DOHH2 (cell line): ENCODE results near the gene BDP1.
"Not testable (repeated sequence)": the region's sequence is repeated elsewhere in the genome, so short reads cannot be mapped to it uniquely, and the experiment has no call there.

Experiments
- H3F3A ChIP-seq: fragments of 200-600 bp; sonication (generic), shearing (Covaris generic); 2 replicates; pipeline ENCODE4 v1.6.0; 2016; ENCODE audit warnings: antibody characterized with exemption, mild to moderate bottlenecking; ENCODE audit not compliant: control insufficient read depth, insufficient read depth
- H3K27ac ChIP-seq: fragments of 200-600 bp; sonication (generic); 2 replicates; pipeline ENCODE4 v1.5.1; 2014; ENCODE audit warnings: low read depth, mild to moderate bottlenecking, low read length, moderate library complexity
- H3K27me3 ChIP-seq: fragments of 200-600 bp; sonication (generic); 2 replicates; pipeline ENCODE4 v1.6.1; 2014; ENCODE audit warnings: mild to moderate bottlenecking, low read length, mixed read lengths; ENCODE audit not compliant: control insufficient read depth
- H3K36me3 ChIP-seq: fragments of 200-600 bp; sonication (generic); 2 replicates; pipeline ENCODE4 v1.6.1; 2014; ENCODE audit warnings: mild to moderate bottlenecking, low read length, moderate library complexity, mixed read lengths; ENCODE audit not compliant: control insufficient read depth
- H3K4me1 ChIP-seq: fragments of 200-600 bp; sonication (generic); 2 replicates; pipeline ENCODE4 v1.6.1; 2014; ENCODE audit warnings: mild to moderate bottlenecking, low read length, mixed read lengths; ENCODE audit not compliant: control insufficient read depth
- H3K4me2 ChIP-seq: fragments of 200-600 bp; sonication (generic); 2 replicates; pipeline ENCODE4 v1.6.0; 2014; ENCODE audit warnings: mild to moderate bottlenecking, low read length, moderate library complexity
- H3K4me3 ChIP-seq: fragments of 200-600 bp; sonication (generic); 2 replicates; pipeline ENCODE4 v1.5.1; 2014; ENCODE audit warnings: mild to moderate bottlenecking, low read length, mixed read lengths
- H3K79me2 ChIP-seq: fragments of 200-600 bp; sonication (generic); 2 replicates; pipeline ENCODE4 v1.6.1; 2014; ENCODE audit warnings: mild to moderate bottlenecking, low read length, mixed read lengths; ENCODE audit not compliant: control insufficient read depth
- H3K9me2 ChIP-seq: fragments of 200-600 bp; sonication (generic); replicated peaks from 2 replicates; pipeline ENCODE4 v1.6.1; 2014; ENCODE audit warnings: mild to moderate bottlenecking, low read length, mixed read lengths; ENCODE audit not compliant: control insufficient read depth
- H3K9me3 ChIP-seq: fragments of 200-600 bp; sonication (generic); 2 replicates; pipeline ENCODE4 v1.6.1; 2014; ENCODE audit warnings: antibody characterized with exemption, low read length, mixed read lengths; ENCODE audit not compliant: control insufficient read depth, insufficient read depth
- H4K20me1 ChIP-seq: fragments of 200-600 bp; sonication (generic); 2 replicates; pipeline ENCODE4 v1.6.0; 2014; ENCODE audit warnings: low read depth, mild to moderate bottlenecking, antibody characterized with exemption, low read length, moderate library complexity; ENCODE audit not compliant: control insufficient read depth, insufficient read depth

The BDP1 gene

GRCh38 chr5:71432410-71432809 lies 23.0 kb upstream of the BDP1 start:
- H3F3A ChIP-seq, H3K4me3 ChIP-seq, H3K79me2 ChIP-seq, H3K27me3 ChIP-seq, H3K4me2 ChIP-seq, H3K4me1 ChIP-seq, H3K27ac ChIP-seq, H4K20me1 ChIP-seq, H3K9me2 ChIP-seq, H3K36me3 ChIP-seq, H3K9me3 ChIP-seq: not testable (repeated sequence)

- H3K27me3 ChIP-seq, H4K20me1 ChIP-seq, H3K4me2 ChIP-seq, H3K36me3 ChIP-seq, H3K27ac ChIP-seq, H3K9me2 ChIP-seq, H3K79me2 ChIP-seq, H3F3A ChIP-seq, H3K4me1 ChIP-seq, H3K9me3 ChIP-seq, H3K4me3 ChIP-seq: not testable (repeated sequence)
These were observed 20.6 kb upstream of the BDP1 start for GRCh38 chr5:71434825-71435224.

GRCh38 chr5:71441564-71441963 lies 13.9 kb upstream of the BDP1 start:
- H4K20me1 ChIP-seq, H3K9me3 ChIP-seq, H3K4me1 ChIP-seq, H3K4me2 ChIP-seq, H3K9me2 ChIP-seq, H3K27me3 ChIP-seq, H3K27ac ChIP-seq, H3K36me3 ChIP-seq, H3K4me3 ChIP-seq, H3K79me2 ChIP-seq, H3F3A ChIP-seq: not testable (repeated sequence)

- H4K20me1 ChIP-seq, H3K4me3 ChIP-seq, H3K27ac ChIP-seq, H3K9me3 ChIP-seq, H3K36me3 ChIP-seq, H3K79me2 ChIP-seq, H3K4me2 ChIP-seq, H3K27me3 ChIP-seq, H3F3A ChIP-seq, H3K9me2 ChIP-seq, H3K4me1 ChIP-seq: not testable (repeated sequence)
These were observed 11.6 kb upstream of the BDP1 start for GRCh38 chr5:71443891-71444290.

- not testable (repeated sequence) for H3K27ac ChIP-seq, H3K4me2 ChIP-seq, H3K36me3 ChIP-seq, H3K4me1 ChIP-seq, H3K79me2 ChIP-seq, H3K9me2 ChIP-seq, H4K20me1 ChIP-seq, H3K9me3 ChIP-seq, H3K27me3 ChIP-seq, H3F3A ChIP-seq, H3K4me3 ChIP-seq
These were observed 10.4 kb upstream of the BDP1 start for GRCh38 chr5:71445015-71445414.

- H3K4me2 ChIP-seq: peak overlapping the region; percentile 11; the same call in 1 of the 2 replicates
- H4K20me1 ChIP-seq, H3K9me3 ChIP-seq, H3F3A ChIP-seq, H3K36me3 ChIP-seq, H3K9me2 ChIP-seq, H3K4me1 ChIP-seq, H3K4me3 ChIP-seq, H3K79me2 ChIP-seq, H3K27ac ChIP-seq: not testable (repeated sequence)
- peaks cover 12% of the 10 kb centered on the region for H3K27me3 ChIP-seq
These were observed 9.8 kb upstream of the BDP1 start for GRCh38 chr5:71445523-71446152.

GRCh38 chr5:71446540-71447216 lies 8.8 kb upstream of the BDP1 start:
- H3K9me3 ChIP-seq, H3K9me2 ChIP-seq, H3F3A ChIP-seq, H3K79me2 ChIP-seq, H3K36me3 ChIP-seq, H3K27ac ChIP-seq, H3K4me1 ChIP-seq, H4K20me1 ChIP-seq: not testable (repeated sequence)
- Histone ChIP-seq H3K27me3 (peaks cover 14% of the 10 kb centered on the region), H3K4me2 (peak overlapping the region; percentile 49), H3K4me3 (peak overlapping the region; percentile 28; the same call in 1 of the 2 replicates)
